K562 (cell line): ENCODE measurements around the gene CEP19. TPM values are rescaled to one million over a fixed set of nuclear protein-coding genes. Genes with fewer than 3 reads are reported as not detected.

ENCODE experiments used
- CXXC5 ChIP-seq: fragments of 250-450 bp; sonication (Bioruptor Pico); IDR thresholded peaks from 2 replicates; pipeline ENCODE4 v1.8.0; 2022; ENCODE audit warnings: inconsistent platforms, mild to moderate bottlenecking, moderate library complexity
- FOXK1 ChIP-seq: sonication (generic); formaldehyde crosslinking; IDR thresholded peaks from 2 replicates; pipeline ENCODE4 v1.8.0; 2022; ENCODE audit warnings: missing genetic modification reagents, mild to moderate bottlenecking, borderline replicate concordance
- HMG20A ChIP-seq: fragments of 450-650 bp; formaldehyde crosslinking; conservative IDR thresholded peaks from 2 replicates; pipeline ENCODE4 v1.4.0; 2020; ENCODE audit warnings: mild to moderate bottlenecking, mixed read lengths
- HNRNPK ChIP-seq: fragments of 200-400 bp; formaldehyde crosslinking; IDR thresholded peaks from one replicate; pipeline ENCODE4 v1.6.1; 2018; ENCODE audit warnings: mild to moderate bottlenecking, low read depth, low read length; ENCODE audit not compliant: poor library complexity, severe bottlenecking
- KDM2B ChIP-seq: fragments of 250-450 bp; sonication (Bioruptor Pico); IDR thresholded peaks from 2 replicates; pipeline ENCODE4 v1.8.0; 2021; ENCODE audit warnings: mild to moderate bottlenecking, moderate library complexity
- MLLT1 ChIP-seq, 2 experiments: fragments of 450-650 bp; IDR thresholded peaks; 2 replicates each; pipeline ENCODE4 v1.6.1; 2016
- NONO ChIP-seq, 2 experiments: fragments of 200-400 bp in 1 of 2; fragments of 450-650 bp in 1 of 2; formaldehyde crosslinking in 1 of 2; IDR thresholded peaks; 2 replicates each; pipeline ENCODE4 v1.6.1; 2017; ENCODE audit warnings: low read depth in 2 of 2, mild to moderate bottlenecking in 2 of 2, moderate library complexity in 2 of 2, low read length in 1 of 2
- NRF1 ChIP-seq, 2 experiments: fragments of 450-650 bp; IDR thresholded peaks in 1 of 2; conservative IDR thresholded peaks in 1 of 2; 2 replicates each; pipeline ENCODE4 v1.6.1; 2014; ENCODE audit warnings: mild to moderate bottlenecking in 2 of 2
- RFX1 ChIP-seq: fragments of 450-650 bp; IDR thresholded peaks from 2 replicates; pipeline ENCODE4 v1.6.1; 2016; ENCODE audit warnings: mild to moderate bottlenecking, moderate library complexity
- TBL1XR1 ChIP-seq, 2 experiments: IDR thresholded peaks; 2 replicates each; pipeline ENCODE4 v1.6.1; 2012; ENCODE audit warnings: improper control_type of control experiment in 2 of 2, low read length in 2 of 2, mild to moderate bottlenecking in 1 of 2
- XRCC5 ChIP-seq: fragments of 200-400 bp; formaldehyde crosslinking; IDR thresholded peaks from 2 replicates; pipeline ENCODE4 v1.6.1; 2017; ENCODE audit warnings: low read depth, mild to moderate bottlenecking, low read length
- ZNF24 ChIP-seq: fragments of 450-650 bp; IDR thresholded peaks from 2 replicates; pipeline ENCODE4 v1.6.1; 2016
- polyA plus RNA-seq, 8 experiments: library from polyadenylated mRNA; depleted of rRNA in 4 of 8; stranded (reverse) in 5 of 8; unstranded in 3 of 8; fragments of >200 nt; fragmentation: Nextera tagmentation in 2 of 8; fragmentation: Illumina TruSeq in 1 of 8; extraction: Ambion mirVana in 2 of 8; extraction: Trizol in 1 of 8; gene quantifications; 2 replicates each; pipeline versions ENCODE4 v1.2.1 to v1.2.3, GENCODE V29; 2011 to 2014; ENCODE audit warnings: inconsistent platforms in 1 of 8, missing spikeins in 1 of 8
- total RNA-seq, 7 experiments: library from RNA; depleted of rRNA in 6 of 7; stranded (reverse); fragments of >200 nt in 6 of 7; fragmentation: Illumina TruSeq in 2 of 7; extraction: Trizol in 2 of 7; gene quantifications; 2 replicates each; pipeline versions ENCODE4 v1.2.1 to v1.2.3, GENCODE V29; 2011 to 2021; ENCODE audit warnings: low replicate concordance in 1 of 7
- TF ChIP-seq, protein P1 (sequence below): fragments of 450-650 bp; IDR thresholded peaks from 2 replicates; pipeline ENCODE4 v1.6.1; 2018; ENCODE audit not compliant: partially characterized antibody
- TF ChIP-seq, protein P2 (sequence below): sonication (generic); formaldehyde crosslinking; IDR thresholded peaks from 2 replicates; pipeline ENCODE4 v1.8.0; 2022; ENCODE audit warnings: mild to moderate bottlenecking, missing genetic modification reagents

CEP19 gene
- total and polyA plus RNA-seq, 9 of the 15 experiments (the other 6 are each of a cell fraction or from before 2014, with no cell fraction given) = 2.5 to 4.5 (median 3.7) TPM

GRCh38 chr3:196711838-196712513, at the start of gene CEP19, which contains the start of gene PIGX (continued):
- TF ChIP-seq, protein P1, sequence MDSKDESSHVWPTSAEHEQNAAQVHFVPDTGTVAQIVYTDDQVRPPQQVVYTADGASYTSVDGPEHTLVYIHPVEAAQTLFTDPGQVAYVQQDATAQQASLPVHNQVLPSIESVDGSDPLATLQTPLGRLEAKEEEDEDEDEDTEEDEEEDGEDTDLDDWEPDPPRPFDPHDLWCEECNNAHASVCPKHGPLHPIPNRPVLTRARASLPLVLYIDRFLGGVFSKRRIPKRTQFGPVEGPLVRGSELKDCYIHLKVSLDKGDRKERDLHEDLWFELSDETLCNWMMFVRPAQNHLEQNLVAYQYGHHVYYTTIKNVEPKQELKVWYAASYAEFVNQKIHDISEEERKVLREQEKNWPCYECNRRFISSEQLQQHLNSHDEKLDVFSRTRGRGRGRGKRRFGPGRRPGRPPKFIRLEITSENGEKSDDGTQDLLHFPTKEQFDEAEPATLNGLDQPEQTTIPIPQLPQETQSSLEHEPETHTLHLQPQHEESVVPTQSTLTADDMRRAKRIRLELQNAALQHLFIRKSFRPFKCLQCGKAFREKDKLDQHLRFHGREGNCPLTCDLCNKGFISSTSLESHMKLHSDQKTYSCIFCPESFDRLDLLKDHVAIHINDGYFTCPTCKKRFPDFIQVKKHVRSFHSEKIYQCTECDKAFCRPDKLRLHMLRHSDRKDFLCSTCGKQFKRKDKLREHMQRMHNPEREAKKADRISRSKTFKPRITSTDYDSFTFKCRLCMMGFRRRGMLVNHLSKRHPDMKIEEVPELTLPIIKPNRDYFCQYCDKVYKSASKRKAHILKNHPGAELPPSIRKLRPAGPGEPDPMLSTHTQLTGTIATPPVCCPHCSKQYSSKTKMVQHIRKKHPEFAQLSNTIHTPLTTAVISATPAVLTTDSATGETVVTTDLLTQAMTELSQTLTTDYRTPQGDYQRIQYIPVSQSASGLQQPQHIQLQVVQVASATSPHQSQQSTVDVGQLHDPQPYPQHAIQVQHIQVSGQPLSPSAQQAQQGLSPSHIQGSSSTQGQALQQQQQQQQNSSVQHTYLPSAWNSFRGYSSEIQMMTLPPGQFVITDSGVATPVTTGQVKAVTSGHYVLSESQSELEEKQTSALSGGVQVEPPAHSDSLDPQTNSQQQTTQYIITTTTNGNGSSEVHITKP = peak; percentile 79
- TF ChIP-seq KDM2B (CRISPR knock-in tag) (0 out of 2 replicates have a peak, but pooled peaks have one; percentile 33), XRCC5 (0 out of 2 replicates have a peak, but pooled peaks have one; percentile 7), RFX1 (peak; percentile 88), NONO (IDR thresholded peaks at IDR 0.05; ENCODE audit: low read depth in 2 of 2, low read length in 1 of 2) (peak; percentile 76 to 94; a peak in 3 of 4 replicates), MLLT1 (IDR thresholded peaks at IDR 0.05) (peak in 1 of 2 experiments; percentile 39; a peak in 1 of 4 replicates), CXXC5 (CRISPR knock-in tag) (peak; percentile 91), TBL1XR1 (IDR thresholded peaks at IDR 0.05; ENCODE audit: low read length in 2 of 2) (peak in 1 of 2 experiments; percentile 18; a peak in 1 of 4 replicates), ZNF24 (no peak), FOXK1 (CRISPR knock-in tag) (0 out of 2 replicates have a peak, but pooled peaks have one; percentile 69), NRF1 (conservative IDR thresholded peaks at IDR 0.05 in 1 of 2, IDR thresholded peaks at IDR 0.05 in 1 of 2) (peak; percentile 97), HMG20A (CRISPR knock-in tag) (no peak), HNRNPK (peak; percentile 80)
- TF ChIP-seq, protein P2, sequence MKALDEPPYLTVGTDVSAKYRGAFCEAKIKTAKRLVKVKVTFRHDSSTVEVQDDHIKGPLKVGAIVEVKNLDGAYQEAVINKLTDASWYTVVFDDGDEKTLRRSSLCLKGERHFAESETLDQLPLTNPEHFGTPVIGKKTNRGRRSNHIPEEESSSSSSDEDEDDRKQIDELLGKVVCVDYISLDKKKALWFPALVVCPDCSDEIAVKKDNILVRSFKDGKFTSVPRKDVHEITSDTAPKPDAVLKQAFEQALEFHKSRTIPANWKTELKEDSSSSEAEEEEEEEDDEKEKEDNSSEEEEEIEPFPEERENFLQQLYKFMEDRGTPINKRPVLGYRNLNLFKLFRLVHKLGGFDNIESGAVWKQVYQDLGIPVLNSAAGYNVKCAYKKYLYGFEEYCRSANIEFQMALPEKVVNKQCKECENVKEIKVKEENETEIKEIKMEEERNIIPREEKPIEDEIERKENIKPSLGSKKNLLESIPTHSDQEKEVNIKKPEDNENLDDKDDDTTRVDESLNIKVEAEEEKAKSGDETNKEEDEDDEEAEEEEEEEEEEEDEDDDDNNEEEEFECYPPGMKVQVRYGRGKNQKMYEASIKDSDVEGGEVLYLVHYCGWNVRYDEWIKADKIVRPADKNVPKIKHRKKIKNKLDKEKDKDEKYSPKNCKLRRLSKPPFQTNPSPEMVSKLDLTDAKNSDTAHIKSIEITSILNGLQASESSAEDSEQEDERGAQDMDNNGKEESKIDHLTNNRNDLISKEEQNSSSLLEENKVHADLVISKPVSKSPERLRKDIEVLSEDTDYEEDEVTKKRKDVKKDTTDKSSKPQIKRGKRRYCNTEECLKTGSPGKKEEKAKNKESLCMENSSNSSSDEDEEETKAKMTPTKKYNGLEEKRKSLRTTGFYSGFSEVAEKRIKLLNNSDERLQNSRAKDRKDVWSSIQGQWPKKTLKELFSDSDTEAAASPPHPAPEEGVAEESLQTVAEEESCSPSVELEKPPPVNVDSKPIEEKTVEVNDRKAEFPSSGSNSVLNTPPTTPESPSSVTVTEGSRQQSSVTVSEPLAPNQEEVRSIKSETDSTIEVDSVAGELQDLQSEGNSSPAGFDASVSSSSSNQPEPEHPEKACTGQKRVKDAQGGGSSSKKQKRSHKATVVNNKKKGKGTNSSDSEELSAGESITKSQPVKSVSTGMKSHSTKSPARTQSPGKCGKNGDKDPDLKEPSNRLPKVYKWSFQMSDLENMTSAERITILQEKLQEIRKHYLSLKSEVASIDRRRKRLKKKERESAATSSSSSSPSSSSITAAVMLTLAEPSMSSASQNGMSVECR (CRISPR knock-in tag) = peak; percentile 82
